GM18861 (cell line): ENCODE data around the gene APOL1.
"Not testable (repeated sequence)": the region's sequence is repeated elsewhere in the genome, so short reads cannot be mapped to it uniquely, and the experiment has no call there.

Experiments
- ATAC-seq: cut with Tn5 transposase; IDR thresholded peaks from one replicate; pipeline ENCODE4 v1.9.1; 2021; ENCODE audit not compliant: unreplicated experiment

APOL1 gene

DNA sequence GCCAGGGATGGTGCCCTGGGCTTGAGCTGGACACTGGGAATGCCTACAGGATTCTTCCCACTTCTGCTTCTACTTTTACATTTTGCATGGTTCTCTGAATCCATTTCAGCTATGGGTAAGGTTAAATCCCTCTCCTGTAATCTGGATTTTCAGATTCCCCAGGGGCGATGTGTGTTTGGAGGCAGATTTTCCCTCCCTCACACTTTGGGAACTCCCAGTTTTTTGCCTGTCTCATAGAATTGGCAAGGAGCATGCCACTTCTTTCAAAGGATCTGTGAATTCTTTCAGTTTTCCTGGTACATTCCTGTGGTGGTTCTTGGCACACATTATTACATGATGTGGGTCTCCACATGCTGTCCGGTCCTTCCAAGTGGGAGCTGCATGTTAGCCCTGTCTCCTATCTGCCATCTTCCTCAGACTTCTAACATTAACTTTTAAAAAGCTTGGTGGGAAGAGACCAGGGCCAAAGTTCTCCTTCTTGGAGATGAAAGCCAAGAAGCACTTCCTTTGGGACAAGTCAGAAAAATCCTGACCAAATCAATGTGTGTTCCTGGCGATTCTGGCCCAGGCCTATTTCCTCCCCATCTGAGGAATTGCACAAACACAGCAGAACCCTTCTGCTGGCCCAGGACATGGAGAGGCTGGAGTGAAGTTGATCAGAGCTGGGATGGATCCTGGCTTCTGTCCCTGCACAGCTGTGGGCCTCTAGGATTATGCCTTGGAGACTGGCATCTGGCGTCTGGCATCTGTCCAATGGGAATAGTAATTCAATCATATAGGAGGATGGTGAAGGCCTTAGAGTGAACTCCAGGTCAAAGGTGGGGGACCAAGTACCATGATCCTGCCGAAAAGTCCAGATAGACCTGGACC is 8.2 kb upstream of the APOL1 start:
- no peak for ATAC-seq

DNA sequence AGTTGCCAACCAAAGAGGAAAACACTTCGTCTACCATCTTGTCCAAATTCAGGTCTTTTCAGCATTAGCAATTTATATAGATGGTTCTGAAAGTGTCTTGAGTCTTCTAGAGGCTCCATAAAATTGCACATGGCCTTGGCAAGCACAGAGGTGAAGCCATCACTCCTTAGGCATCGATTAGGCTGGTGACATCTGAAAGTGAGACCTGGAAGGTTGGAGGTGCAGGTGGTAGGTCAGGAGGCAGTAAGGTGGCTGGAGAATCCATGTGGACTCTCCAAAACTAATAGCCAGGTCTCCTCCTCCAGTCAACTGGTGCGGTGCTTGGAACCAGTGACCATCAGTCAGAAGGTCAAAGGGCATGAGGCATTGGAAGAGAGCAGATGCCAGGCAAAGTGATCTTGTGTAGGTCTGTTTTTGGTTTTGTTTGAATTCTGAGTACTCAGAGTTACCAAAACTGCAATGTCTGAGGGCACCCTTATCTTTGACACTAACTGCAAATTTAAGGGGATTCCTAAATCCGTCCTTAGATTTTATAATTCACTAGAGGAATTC is 7.1 kb upstream of the APOL1 start:
- ATAC-seq: no peak

DNA sequence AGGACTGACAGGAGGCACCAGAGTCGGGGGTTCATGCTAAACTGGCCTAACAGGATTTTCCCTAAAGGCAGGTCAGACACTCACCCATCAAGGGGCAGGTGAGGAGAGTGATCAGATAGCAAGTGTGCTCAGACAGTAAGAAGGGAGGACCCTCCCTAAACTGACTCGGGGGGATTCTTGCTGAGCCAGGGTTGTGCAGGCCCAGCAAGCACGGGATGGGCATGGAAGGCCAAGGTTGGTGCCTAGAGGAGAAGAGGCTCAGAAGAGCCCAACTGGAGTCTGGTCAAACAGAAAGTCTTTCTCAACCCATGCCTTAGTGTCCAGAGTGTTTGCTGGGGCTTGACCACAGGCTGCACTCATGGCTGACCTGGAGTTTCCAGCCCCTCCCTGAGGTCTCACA is 6.2 kb upstream of the APOL1 start:
- ATAC-seq: no peak

DNA sequence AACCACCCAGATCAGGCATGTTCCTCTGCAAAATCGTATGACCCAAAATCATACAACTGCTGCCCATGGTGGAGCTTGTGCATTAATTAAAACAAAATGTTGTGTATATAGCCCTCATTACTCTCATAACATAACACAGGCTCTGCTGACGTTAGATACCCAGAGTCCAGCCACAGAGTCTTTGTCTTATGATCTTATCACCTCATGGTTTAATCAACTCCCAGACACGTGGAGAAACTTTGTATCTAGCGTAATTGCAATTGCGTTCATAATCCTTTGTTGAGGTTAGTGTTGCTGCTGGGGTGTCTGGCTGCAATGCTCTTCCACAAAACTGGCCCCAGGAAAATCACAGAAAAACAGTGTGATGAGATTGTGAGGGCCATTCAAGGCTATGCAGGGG is 5.0 kb upstream of the APOL1 start:
- ATAC-seq: no peak

DNA sequence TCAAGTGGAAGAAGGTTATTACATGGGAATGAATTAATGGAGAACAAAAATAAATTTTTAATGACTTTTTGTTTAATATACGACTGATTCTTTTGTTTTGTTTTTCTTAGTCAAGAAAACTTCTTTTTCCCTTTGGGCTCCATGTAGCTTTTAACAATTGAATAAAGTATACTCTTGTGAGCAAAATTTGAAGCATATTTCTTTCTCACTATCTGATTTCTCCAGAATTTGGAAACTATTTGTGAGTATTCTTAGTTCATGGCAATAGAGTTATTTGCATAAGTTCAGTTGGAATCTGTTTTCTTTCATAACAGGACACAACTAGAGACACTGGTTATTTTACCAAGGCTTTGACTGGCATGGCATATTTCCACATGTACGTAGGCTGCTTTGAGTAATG is 3.8 kb upstream of the APOL1 start:
- ATAC-seq: no peak

DNA sequence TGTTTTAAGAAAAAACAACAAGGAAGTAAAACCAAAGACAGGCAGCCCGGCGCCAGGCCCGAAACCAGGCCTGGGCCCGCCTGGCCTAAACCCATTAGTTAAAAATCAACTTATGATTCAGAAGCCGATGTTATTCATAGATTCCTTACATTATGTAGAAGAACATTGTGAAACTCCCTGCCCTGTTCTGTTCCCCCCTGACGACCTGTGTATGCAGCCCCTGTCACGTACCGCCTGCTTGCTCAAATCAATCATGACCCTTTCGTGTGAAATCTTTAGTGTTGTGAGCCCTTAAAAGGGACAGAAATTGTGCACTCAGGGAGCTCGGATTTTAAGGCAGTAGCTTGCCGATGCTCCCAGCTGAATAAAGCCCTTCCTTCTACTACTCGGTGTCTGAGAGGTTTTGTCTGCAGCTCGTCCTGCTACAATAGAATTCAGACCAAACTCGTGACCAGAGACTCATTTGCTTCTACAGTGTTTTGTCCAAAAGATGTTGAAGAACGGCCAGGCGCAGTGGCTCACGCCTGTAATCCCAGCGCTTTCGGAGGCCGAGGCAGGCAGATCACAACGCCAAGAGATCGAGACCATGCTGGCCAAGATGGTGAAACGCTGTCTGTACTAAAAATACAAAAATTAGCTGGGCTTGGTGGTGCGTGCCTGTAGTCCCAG is 2.5 kb upstream of the APOL1 start:
- not testable (repeated sequence) for ATAC-seq

DNA sequence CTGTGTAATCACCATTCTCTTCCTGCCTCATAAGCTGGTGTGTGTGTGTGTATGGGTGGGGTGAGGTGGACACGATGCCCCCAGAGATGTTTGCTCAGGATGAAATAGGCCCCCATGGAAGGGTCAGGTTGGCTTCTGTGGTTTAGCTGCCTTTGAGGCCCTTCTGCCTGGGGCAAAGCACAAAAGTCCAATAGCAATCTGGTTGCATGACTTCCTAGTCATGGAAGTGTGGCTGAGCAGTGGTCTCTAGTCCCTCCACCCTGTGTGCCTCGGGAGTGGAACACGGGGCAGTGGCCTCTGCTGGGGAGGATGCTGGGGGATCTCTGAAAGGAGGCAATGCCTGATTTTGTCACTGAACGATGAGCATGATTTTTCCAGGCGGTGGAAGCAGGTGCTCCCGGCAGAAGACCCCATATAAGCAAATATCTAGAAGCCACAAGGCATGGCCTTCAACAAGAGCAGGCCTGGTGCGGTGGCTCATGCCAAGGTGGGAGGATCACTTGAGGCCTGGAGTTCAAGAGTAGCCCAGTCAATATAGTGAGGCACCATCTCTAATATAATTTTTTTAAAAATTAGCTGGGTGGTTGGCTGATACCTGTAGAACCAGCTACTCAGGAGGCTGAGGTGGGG is 839 bp upstream of the APOL1 start:
- not testable (repeated sequence) for ATAC-seq

DNA sequence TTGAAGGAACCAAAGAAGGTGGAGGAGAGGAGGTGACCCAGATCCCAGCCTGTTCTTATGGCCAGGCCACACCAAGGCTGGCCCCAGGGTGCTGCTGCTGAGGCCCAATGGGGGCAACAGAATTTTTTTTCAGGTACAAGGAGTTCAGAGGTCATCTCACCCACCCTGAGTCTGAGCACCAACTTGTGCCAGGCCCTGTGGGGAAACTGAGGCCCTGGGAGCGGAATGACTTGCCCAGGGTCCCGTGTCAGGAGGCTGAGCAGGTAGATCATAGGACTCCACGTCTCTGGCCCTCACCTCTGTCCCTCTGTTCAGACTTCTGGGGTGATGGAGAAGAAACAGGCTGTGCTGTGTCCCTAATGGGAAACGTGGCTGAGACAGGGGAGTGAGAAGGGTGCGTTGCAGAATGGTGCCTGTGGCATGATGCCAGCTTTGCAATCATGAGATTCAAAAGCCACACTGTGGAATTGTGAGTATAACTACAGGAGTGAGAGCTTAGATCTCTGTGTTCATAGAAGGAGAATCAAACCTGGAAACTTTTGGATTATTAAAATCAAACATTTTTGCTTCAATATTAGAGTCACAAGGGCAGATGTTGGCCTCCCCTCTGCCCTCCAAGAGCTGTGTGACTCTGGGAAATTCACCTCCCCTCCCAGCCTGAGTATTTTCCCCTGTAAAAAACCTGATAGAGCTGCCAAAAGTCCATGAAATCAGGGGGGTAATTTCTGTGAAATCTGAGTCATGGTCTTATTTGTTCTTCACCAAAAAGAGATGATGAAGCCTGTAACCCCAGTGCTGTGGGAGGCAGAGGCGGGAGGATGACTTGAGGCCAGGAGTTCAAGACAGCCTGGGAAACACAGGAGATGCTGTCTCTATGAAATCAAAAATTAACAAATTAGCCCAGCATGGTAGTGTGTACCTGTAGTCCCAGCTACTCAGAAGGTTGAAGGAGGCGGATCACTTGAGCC is 874 bp downstream of the APOL1 start:
- no peak for ATAC-seq

DNA sequence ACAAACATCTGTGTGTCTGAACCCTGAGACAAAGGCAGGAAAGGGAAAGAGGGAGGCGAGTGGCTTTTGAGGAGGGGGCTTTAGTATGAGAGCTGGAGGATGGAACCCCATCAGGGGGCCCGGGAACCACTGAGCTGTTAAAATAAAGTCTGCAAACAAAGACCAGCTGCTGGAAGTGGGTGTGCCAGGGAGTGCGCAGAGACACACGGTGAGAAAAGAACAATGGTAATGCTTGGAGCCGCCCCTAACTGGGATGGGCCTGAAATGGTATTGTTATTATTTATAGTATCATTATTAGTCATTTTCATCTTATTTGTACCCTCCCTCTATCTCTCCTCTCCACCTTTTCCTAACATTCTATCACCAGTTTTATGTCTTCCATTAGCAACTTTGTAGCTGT is 2.6 kb downstream of the APOL1 start:
- not testable (repeated sequence) for ATAC-seq

DNA sequence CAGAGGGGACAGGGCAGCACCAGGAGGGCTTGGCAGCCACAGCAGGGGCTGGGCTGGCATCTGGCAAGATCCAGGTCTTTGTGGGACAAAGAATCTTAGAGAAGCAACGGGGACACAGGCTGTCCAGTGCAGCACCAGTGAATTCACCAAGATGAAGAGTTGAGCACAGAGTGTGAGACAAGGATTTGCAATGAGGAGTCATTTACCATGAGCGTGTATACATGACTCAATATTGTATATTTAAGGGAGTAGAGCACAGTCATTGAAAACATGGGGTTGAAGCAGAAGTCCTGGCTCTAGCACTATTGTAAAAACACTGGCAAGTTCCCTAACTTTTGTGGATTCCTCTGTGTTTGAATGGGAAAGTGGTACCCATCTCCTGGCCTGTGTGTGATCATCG is 3.5 kb downstream of the APOL1 start:
- no peak for ATAC-seq

DNA sequence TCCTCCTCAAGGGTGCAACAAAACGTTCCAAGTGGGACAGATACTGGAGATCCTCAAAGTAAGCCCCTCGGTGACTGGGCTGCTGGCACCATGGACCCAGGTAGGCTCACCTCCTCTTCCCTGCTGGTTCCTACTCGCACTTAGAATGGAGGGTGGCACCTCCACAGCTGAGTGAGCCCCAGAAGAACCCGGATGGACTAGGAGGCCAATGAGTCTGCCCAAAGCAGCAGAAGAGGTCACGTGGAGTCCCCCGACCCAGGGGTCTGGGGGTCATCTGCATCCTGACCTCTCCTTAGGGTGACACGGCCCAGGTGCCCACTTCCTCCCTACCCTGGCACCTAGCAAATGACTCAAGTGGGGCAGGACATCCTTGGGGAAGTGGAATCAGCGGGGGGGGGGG is 4.4 kb downstream of the APOL1 start:
- ATAC-seq: no peak

DNA sequence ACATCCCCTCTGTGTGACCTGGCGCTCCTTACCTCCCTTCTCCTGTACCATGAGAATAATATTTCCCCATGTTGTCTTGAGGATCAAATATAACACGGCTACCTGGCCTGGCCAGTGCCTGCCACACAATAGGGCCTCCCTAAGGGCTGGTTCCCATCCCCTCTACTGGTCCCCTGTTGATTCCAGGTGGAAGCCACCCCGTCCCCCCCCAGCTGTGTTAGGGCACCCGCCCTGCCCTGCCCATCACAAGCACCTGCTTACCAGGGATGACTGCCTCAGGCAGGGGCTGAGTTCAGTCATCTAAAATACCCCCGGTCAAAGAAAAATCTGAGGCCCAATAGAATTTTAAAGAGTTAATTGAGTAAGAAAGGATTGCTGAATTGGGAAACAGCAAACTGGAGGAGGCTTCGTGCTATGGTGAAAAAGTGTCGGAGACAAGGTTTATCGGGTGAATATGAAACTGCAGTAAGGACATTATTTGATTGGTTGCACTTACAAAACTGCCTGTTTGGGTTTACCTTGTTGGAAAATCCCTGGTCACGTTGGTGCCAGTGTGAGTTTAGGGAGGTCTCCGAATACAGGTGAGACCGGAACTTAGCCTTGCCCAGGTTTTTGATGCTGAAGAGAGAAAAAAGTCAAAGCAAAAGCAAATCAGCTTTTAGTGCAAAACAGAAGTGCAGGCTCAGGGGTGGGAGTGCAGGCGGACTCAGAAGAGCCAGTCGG is 5.2 kb downstream of the APOL1 start:
- ATAC-seq: no peak

DNA sequence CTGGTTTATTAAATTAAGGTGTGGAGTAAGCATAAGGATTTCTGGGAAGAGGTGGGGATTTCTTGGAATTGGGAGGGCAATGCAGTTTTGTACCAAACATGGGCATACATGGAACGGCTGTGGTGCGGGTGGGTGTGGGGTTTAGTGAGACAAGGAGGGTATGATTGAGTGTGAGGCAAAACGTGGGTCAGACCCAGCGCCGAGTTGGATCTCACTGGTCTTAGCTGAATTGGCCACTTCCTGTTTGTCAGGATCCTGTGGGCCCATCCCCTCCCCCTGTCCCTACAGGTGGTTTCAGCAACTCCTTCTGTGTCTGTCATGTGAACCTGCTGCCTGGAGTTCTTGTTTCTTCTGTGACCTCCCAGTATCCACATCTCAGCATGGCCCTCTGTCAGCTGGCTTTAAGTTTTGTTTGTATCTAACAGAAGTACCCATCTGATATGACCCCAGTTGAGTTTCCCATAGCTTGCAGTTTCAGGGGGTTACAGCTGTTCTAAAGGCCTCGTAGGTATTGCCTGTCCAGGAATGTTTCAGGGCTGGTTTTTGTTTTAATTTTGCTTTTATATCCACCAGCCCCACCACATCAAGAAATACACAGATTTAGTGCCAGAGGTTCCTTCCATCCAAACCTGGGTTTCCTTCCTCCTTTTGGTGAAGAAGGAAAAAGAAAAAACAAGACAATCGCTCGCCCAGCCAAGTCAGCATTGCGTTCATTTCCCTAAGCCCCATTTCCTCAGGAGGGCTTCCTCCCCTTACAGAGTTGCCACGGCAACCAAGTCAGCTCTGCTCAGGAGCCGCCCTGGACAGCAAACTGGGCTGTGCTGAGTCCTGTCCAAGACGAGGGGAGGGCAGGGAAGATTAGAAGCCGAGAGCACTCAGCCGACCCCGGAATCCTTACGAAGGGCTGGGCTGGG is 6.0 kb downstream of the APOL1 start:
- no peak for ATAC-seq

DNA sequence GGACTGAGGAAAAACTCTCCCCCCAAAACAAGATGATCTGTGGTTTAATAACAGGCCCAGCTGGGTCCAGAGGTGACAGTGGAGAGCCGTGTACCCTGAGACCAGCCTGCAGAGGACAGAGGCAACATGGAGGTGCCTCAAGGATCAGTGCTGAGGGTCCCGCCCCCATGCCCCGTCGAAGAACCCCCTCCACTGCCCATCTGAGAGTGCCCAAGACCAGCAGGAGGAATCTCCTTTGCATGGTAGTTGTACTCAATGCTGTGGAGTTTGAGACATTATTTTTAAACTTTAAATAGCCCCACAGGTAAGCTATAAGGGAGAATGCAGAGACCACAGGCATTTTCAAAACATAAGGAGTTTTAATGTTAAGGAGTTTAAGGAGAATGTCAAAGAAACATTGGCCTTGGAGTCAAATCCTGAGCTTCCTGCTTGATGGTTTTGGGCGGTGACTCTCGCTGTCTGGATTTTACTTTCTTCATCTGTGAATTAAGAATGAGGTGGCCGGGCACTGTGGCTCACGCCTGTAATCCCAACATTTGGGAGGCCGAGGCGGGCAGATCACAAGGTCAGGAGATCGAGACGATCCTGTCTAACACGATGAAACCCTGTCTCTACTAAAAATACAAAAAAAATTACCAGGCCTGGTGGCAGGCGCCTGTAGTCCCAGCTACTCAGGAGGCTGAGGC is 6.8 kb downstream of the APOL1 start:
- ATAC-seq: no peak

DNA sequence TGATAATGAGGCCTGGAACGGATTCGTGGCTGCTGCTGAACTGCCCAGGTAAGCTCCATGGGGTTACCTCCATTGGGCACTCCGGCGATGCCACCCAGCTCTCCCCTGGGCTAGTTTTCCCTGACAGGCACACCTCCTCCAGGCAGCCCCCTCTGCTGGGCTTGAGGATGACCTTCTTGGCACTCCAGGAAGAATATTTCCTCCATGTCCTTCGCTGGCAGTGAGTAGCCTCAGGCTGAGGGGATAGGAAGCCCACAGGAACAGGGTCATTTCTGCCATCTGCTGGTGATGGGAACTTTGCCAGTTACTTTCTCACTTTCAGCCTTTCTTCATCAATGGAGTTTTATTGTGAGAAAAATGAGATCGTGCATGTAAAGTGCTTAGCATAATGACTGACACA is 8.7 kb downstream of the APOL1 start:
- ATAC-seq: not testable (repeated sequence)

DNA sequence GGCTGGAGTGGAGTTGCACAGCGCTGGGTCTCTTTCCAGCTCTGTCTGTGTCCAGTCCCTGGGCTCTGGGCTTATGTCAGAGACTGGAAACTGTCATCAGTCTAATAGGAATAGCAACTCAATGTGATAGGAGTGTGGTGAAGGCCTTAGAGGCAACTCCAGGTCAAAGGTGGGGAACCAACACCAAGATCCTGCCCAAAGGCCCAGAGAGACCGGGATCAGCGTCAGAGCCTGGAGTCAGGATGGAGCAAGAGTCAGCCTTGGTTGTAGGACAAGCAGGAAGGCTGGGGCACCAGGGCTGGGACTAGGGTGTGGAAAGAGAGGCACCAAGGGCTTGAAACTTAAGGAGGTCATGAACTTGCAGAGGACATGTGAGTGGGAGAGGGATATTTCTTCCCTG is 9.4 kb downstream of the APOL1 start:
- not testable (repeated sequence) for ATAC-seq

DNA sequence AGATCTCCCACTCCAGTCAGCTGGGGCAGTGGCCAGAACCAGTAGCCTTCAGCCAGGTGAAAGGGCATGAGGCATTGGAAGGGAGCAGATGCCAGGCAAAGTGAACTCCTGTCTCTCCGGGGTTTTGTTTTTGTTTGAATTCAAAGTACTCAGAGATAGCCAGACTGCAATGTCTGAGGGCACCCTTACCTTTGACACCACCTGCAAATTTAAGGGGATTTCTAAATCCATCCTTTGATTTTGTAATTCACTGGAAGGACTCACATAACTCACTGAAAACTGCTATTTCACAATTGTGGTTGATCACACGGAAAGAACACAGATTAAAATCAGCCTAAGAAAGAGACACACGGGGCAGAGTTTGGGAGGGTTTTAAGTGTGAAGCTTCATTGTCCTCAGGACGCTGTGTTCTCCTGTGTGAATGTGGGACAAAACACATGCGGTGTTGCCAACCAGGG is 10.3 kb downstream of the APOL1 start:
- ATAC-seq: not testable (repeated sequence)
